Testis (tissue), 2 donors: ENCODE data around the gene SPATA13.

Source experiments
- CTCF ChIP-seq, 3 experiments: fragments of 450-650 bp in 2 of 3; fragments of 200-600 bp in 1 of 3; sonication (generic) in 1 of 3; IDR thresholded peaks; one replicate each; pipeline ENCODE4 v1.5.1; 2016 to 2019; ENCODE audit warnings: antibody characterized with exemption in 3 of 3, mild to moderate bottlenecking in 2 of 3, moderate library complexity in 1 of 3
- POLR2A ChIP-seq: fragments of 450-650 bp; IDR thresholded peaks from one replicate; pipeline ENCODE4 v1.6.1; 2017; ENCODE audit warnings: antibody characterized with exemption, mild to moderate bottlenecking, moderate library complexity

GRCh38 chr13:24141333-24141910, 19.1 kb upstream of the SPATA13 start:
- TF ChIP-seq CTCF (IDR thresholded peaks at IDR 0.05) (no peak), POLR2A (no peak)
